ENCODE measurements around the gene AFF3. TPM values are rescaled to one million over a fixed set of nuclear protein-coding genes. Genes with fewer than 3 reads are reported as not detected.
"Not testable (repeated sequence)": the region's sequence is repeated elsewhere in the genome, so short reads cannot be mapped to it uniquely, and the experiment has no call there.

AFF3 gene
- total and polyA plus RNA-seq, 7 experiments from 2014 or later, result 3.0 to 24.1 (median 19.8) TPM

- CTCF ChIA-PET, result no interaction called here
- no peak overlapping the region for H3K4me3 Mint-ChIP-seq
- intact Hi-C loops (cut with micrococcal nuclease), result no loop called here
- Histone ChIP-seq H3K27me3 (ENCODE audit: control insufficient read depth in 2 of 2, insufficient read depth in 2 of 2, low read length in 2 of 2) (no peaks in the 10 kb centered on the region), H3K4me1 (ENCODE audit: control insufficient read depth in 2 of 2, insufficient read depth in 2 of 2, low read length in 2 of 2) (no peaks in the 10 kb centered on the region), H3K4me3 (ENCODE audit: low read length) (no peak overlapping the region), H3K36me3 (ENCODE audit: control insufficient read depth in 2 of 3, insufficient read depth in 3 of 3, low read length in 3 of 3) (no peaks in the 10 kb centered on the region), H3K9me3 (ENCODE audit: control insufficient read depth in 2 of 3, low read length in 3 of 3) (no peaks in the 10 kb centered on the region), H3K27ac (ENCODE audit: low read depth, low read length) (no peak overlapping the region)
- no peak for DNase-seq
- POLR2A ChIA-PET, result no interaction called here
- ATAC-seq, result peak; percentile 36
- peaks cover 0 to 2% (median 0%) of the 10 kb centered on the region in 7 donors for H3K4me1 Mint-ChIP-seq
- no peak overlapping the region for H3K27ac Mint-ChIP-seq
- H3K9me3 Mint-ChIP-seq, result peaks cover 0 to 3% (median 0%) of the 10 kb centered on the region in 11 donors
- peaks cover 0 to 22% (median 8%) of the 10 kb centered on the region in 5 donors for H3K36me3 Mint-ChIP-seq
- H3K27me3 Mint-ChIP-seq, result no peaks in the 10 kb centered on the region
Measured at GRCh38 chr2:99928470-99929053, 213.8 kb downstream of the AFF3 start.

GRCh38 chr2:99927690-99928207, 214.6 kb downstream of the AFF3 start:
- H3K27me3 Mint-ChIP-seq, result not testable (repeated sequence)

GRCh38 chr2:99926986-99927385, 215.4 kb downstream of the AFF3 start:
- no peak overlapping the region for H3K27ac ChIP-seq (ENCODE audit: low read depth, low read length)
- H3K36me3 ChIP-seq (ENCODE audit: control insufficient read depth in 2 of 3, insufficient read depth in 3 of 3, low read length in 3 of 3), result no peaks in the 10 kb centered on the region
- no peaks in the 10 kb centered on the region for H3K9me3 ChIP-seq (ENCODE audit: control insufficient read depth in 2 of 3, low read length in 3 of 3)
- DNase-seq (no peak), ATAC-seq (no peak)
- peaks cover 0 to 2% (median 0%) of the 10 kb centered on the region in 7 donors for H3K4me1 Mint-ChIP-seq
- ChIA-PET CTCF (no interaction called here), POLR2A (no interaction called here)
- H3K27me3 Mint-ChIP-seq, result no peaks in the 10 kb centered on the region
- H3K27me3 ChIP-seq (ENCODE audit: control insufficient read depth in 2 of 2, insufficient read depth in 2 of 2, low read length in 2 of 2), result no peaks in the 10 kb centered on the region
- no peak overlapping the region for H3K4me3 ChIP-seq (ENCODE audit: low read length)
- H3K9me3 Mint-ChIP-seq, result peaks cover 0 to 11% (median under 1%) of the 10 kb centered on the region in 11 donors
- no peaks in the 10 kb centered on the region for H3K4me1 ChIP-seq (ENCODE audit: control insufficient read depth in 2 of 2, insufficient read depth in 2 of 2, low read length in 2 of 2)
- no peak overlapping the region for H3K27ac Mint-ChIP-seq
- peaks cover 0 to 17% (median 3%) of the 10 kb centered on the region in 5 donors for H3K36me3 Mint-ChIP-seq
- intact Hi-C loops (cut with micrococcal nuclease), result no loop called here
- no peak overlapping the region for H3K4me3 Mint-ChIP-seq

More at GRCh38 chr2:99927690-99928207, 214.6 kb downstream of the AFF3 start:
- peaks cover 0 to 16% (median 8%) of the 10 kb centered on the region in 5 donors for H3K36me3 Mint-ChIP-seq
- H3K9me3 ChIP-seq (ENCODE audit: control insufficient read depth in 2 of 3, low read length in 3 of 3); H3K27me3 ChIP-seq (ENCODE audit: control insufficient read depth in 2 of 2, insufficient read depth in 2 of 2, low read length in 2 of 2); CTCF ChIA-PET; H3K27ac Mint-ChIP-seq; H3K4me3 Mint-ChIP-seq; intact Hi-C loops (cut with micrococcal nuclease); H3K9me3 Mint-ChIP-seq; ATAC-seq; H3K36me3 ChIP-seq (ENCODE audit: control insufficient read depth in 2 of 3, insufficient read depth in 3 of 3, low read length in 3 of 3); H3K4me1 ChIP-seq (ENCODE audit: control insufficient read depth in 2 of 2, insufficient read depth in 2 of 2, low read length in 2 of 2); H3K4me1 Mint-ChIP-seq; POLR2A ChIA-PET; DNase-seq; H3K4me3 ChIP-seq (ENCODE audit: low read length); H3K27ac ChIP-seq (ENCODE audit: low read depth, low read length): not testable (repeated sequence)

- Mint-ChIP-seq H3K36me3 (peaks cover 0 to 20% (median 3%) of the 10 kb centered on the region in 5 donors), H3K4me3 (no peak overlapping the region), H3K27me3 (no peaks in the 10 kb centered on the region), H3K4me1 (peaks cover 0 to 2% (median 0%) of the 10 kb centered on the region in 7 donors), H3K9me3 (peaks cover 0 to 12% (median 2%) of the 10 kb centered on the region in 11 donors), H3K27ac (no peak overlapping the region)
- ChIA-PET POLR2A (no interaction called here), CTCF (no interaction called here)
- intact Hi-C loops (cut with micrococcal nuclease), result no loop called here
- H3K4me3 ChIP-seq (ENCODE audit: low read length), result no peak overlapping the region
- no peaks in the 10 kb centered on the region for H3K4me1 ChIP-seq (ENCODE audit: control insufficient read depth in 2 of 2, insufficient read depth in 2 of 2, low read length in 2 of 2)
- H3K27ac ChIP-seq (ENCODE audit: low read depth, low read length), result no peak overlapping the region
- DNase-seq, result no peak
- H3K27me3 ChIP-seq (ENCODE audit: control insufficient read depth in 2 of 2, insufficient read depth in 2 of 2, low read length in 2 of 2), result no peaks in the 10 kb centered on the region
- H3K9me3 ChIP-seq (ENCODE audit: control insufficient read depth in 2 of 3, low read length in 3 of 3), result no peaks in the 10 kb centered on the region
- H3K36me3 ChIP-seq (ENCODE audit: control insufficient read depth in 2 of 3, insufficient read depth in 3 of 3, low read length in 3 of 3), result no peaks in the 10 kb centered on the region
- no peak for ATAC-seq
Measured at GRCh38 chr2:99925960-99926359, 216.4 kb downstream of the AFF3 start.

- POLR2A ChIA-PET, result no interaction called here
- no peak overlapping the region for H3K27ac ChIP-seq (ENCODE audit: low read depth, low read length)
- no peaks in the 10 kb centered on the region for H3K36me3 ChIP-seq (ENCODE audit: control insufficient read depth in 2 of 3, insufficient read depth in 3 of 3, low read length in 3 of 3)
- no peaks in the 10 kb centered on the region for H3K27me3 ChIP-seq (ENCODE audit: control insufficient read depth in 2 of 2, insufficient read depth in 2 of 2, low read length in 2 of 2)
- Mint-ChIP-seq H3K4me3 (no peak overlapping the region), H3K36me3 (peaks cover 0 to 23% (median 3%) of the 10 kb centered on the region in 5 donors), H3K4me1 (no peaks in the 10 kb centered on the region), H3K27me3 (peaks cover 0 to 6% (median 0%) of the 10 kb centered on the region in 5 donors), H3K27ac (no peak overlapping the region), H3K9me3 (peaks cover 0 to 17% (median 2%) of the 10 kb centered on the region in 11 donors)
- no peaks in the 10 kb centered on the region for H3K4me1 ChIP-seq (ENCODE audit: control insufficient read depth in 2 of 2, insufficient read depth in 2 of 2, low read length in 2 of 2)
- H3K4me3 ChIP-seq (ENCODE audit: low read length), result no peak overlapping the region
- ATAC-seq (no peak), DNase-seq (no peak)
- intact Hi-C loops (cut with micrococcal nuclease), result no loop called here
- CTCF ChIA-PET, result no interaction called here
- H3K9me3 ChIP-seq (ENCODE audit: control insufficient read depth in 2 of 3, low read length in 3 of 3), result no peaks in the 10 kb centered on the region
Measured at GRCh38 chr2:99922664-99923063, 219.7 kb downstream of the AFF3 start.

GRCh38 chr2:99921903-99922302, 220.5 kb downstream of the AFF3 start:
- Histone ChIP-seq H3K36me3 (ENCODE audit: control insufficient read depth in 2 of 3, insufficient read depth in 3 of 3, low read length in 3 of 3) (no peaks in the 10 kb centered on the region), H3K9me3 (ENCODE audit: control insufficient read depth in 2 of 3, low read length in 3 of 3) (no peaks in the 10 kb centered on the region), H3K4me3 (ENCODE audit: low read length) (no peak overlapping the region), H3K4me1 (ENCODE audit: control insufficient read depth in 2 of 2, insufficient read depth in 2 of 2, low read length in 2 of 2) (no peaks in the 10 kb centered on the region), H3K27ac (ENCODE audit: low read depth, low read length) (no peak overlapping the region), H3K27me3 (ENCODE audit: control insufficient read depth in 2 of 2, insufficient read depth in 2 of 2, low read length in 2 of 2) (no peaks in the 10 kb centered on the region)
- DNase-seq, result no peak
- intact Hi-C loops (cut with micrococcal nuclease), result no loop called here
- ATAC-seq, result no peak
- H3K36me3 Mint-ChIP-seq, result peaks cover 0 to 23% (median 0%) of the 10 kb centered on the region in 5 donors
- H3K9me3 Mint-ChIP-seq, result peaks cover 0 to 17% (median 2%) of the 10 kb centered on the region in 11 donors
- no peak overlapping the region for H3K4me3 Mint-ChIP-seq
- CTCF ChIA-PET, result no interaction called here
- H3K4me1 Mint-ChIP-seq, result no peaks in the 10 kb centered on the region
- POLR2A ChIA-PET, result no interaction called here
- H3K27me3 Mint-ChIP-seq, result peaks cover 0 to 6% (median 0%) of the 10 kb centered on the region in 5 donors
- no peak overlapping the region for H3K27ac Mint-ChIP-seq

- CTCF ChIA-PET, result no interaction called here
- peaks cover 0 to 17% (median 2%) of the 10 kb centered on the region in 11 donors for H3K9me3 Mint-ChIP-seq
Measured at GRCh38 chr2:99918389-99918788, 224.0 kb downstream of the AFF3 start.

More at GRCh38 chr2:99918389-99918788, 224.0 kb downstream of the AFF3 start:
- Histone ChIP-seq H3K4me3 (ENCODE audit: low read length) (no peak overlapping the region), H3K36me3 (ENCODE audit: control insufficient read depth in 2 of 3, insufficient read depth in 3 of 3, low read length in 3 of 3) (no peaks in the 10 kb centered on the region), H3K27me3 (ENCODE audit: control insufficient read depth in 2 of 2, insufficient read depth in 2 of 2, low read length in 2 of 2) (no peaks in the 10 kb centered on the region), H3K27ac (ENCODE audit: low read depth, low read length) (no peak overlapping the region), H3K9me3 (ENCODE audit: control insufficient read depth in 2 of 3, low read length in 3 of 3) (no peaks in the 10 kb centered on the region), H3K4me1 (ENCODE audit: control insufficient read depth in 2 of 2, insufficient read depth in 2 of 2, low read length in 2 of 2) (no peaks in the 10 kb centered on the region)
- Mint-ChIP-seq H3K4me1 (no peaks in the 10 kb centered on the region), H3K27ac (no peak overlapping the region), H3K36me3 (peaks cover 0 to 29% (median 0%) of the 10 kb centered on the region in 5 donors), H3K4me3 (no peak overlapping the region), H3K27me3 (peaks cover 0 to 6% (median 0%) of the 10 kb centered on the region in 5 donors)
- POLR2A ChIA-PET, result no interaction called here
- no peak for DNase-seq
- ATAC-seq, result no peak
- intact Hi-C loops (cut with micrococcal nuclease), result no loop called here
